SIG-M5 treated with dmso at 0.1 percent for 504 hours (cell line): ENCODE results near the gene ACIN1.

ENCODE experiments used
- DNase-seq: peaks from one replicate; lab custom pipeline; 2025; ENCODE audit not compliant: unreplicated experiment; lab: John Stamatoyannopoulos, UW

The ACIN1 gene

DNA sequence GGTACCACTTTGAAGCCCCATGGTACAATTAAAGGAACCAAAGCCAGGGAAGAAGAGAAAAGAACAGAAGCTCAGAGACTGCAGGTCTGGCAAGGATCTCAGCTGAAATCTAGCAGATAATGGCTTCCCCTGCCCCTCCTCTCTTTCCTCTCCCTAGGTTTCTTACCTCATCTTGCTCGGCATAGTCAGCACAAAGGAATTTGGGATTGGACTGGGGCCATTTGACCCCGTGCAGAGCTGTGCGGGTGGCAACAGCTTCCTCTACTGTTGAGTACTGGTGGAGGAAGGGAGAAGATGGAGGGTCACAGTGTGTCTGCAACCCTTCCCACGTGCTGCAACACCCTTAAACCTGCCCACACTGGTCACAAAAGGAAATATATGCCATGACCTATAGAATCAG, 32.9 kb downstream of the ACIN1 start:
- no peak for DNase-seq

GRCh38 chr14:23060536-23061260, 34.2 kb downstream of the ACIN1 start:
- DNase-seq = no peak

- no peak for DNase-seq
Measured at GRCh38 chr14:23058654-23059504, 36.1 kb downstream of the ACIN1 start.

GRCh38 chr14:23057757-23058653, 36.9 kb downstream of the ACIN1 start:
- DNase-seq = no peak

- DNase-seq = no peak
Measured at GRCh38 chr14:23056956-23057756, 37.8 kb downstream of the ACIN1 start, which contains the start of gene CDH24. TSS of gene CDH24 (minus strand) at chr14:23057520. CDS start at chr14:23055733, 1,787 bp downstream.

GRCh38 chr14:23056145-23056955, 38.6 kb downstream of the ACIN1 start:
- no peak for DNase-seq

- DNase-seq = no peak
Measured at GRCh38 chr14:23055621-23056144, 39.3 kb downstream of the ACIN1 start.

DNA sequence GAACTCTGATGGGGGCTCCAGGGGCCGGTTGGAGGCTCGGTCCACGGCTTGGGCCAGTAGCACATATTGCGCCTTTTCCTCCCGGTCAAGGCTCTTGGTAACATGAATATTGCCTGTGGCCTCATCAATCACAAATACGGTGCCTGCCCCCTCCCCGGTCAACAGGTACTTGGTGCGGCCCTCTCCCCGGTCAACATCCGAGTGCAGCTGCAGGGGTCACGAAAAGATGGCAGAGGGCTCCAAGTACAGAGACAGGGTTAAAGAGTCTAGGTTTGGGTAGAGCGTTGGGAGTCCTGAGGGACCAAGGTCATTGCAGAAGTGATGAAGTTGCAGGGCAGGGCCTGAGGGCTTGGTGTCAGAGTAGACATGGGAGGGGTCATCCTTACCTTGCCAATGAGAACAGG, 39.8 kb downstream of the ACIN1 start:
- no peak for DNase-seq

- DNase-seq = no peak
Measured at GRCh38 chr14:23054000-23054811, 40.7 kb downstream of the ACIN1 start.

DNA sequence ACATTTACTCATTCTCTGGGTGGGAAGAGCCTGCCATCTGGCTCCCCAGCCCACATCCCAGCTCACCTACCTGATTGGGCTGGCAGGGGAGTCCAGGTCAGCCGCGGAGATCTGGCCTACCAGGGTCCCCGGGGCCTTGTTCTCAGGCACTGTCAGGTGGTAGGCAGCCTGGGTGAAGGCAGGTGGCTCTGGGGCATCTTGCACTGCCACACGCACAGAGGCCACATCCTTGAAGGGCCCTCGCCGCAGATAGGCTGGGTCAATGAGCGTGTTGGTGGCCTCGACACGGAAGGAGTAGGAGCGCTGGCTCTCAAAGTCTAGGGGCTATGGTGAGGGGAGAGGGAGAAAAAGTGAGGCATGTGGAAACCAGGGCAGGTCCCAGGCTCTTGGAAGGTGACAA, 41.5 kb downstream of the ACIN1 start:
- no peak for DNase-seq

DNA sequence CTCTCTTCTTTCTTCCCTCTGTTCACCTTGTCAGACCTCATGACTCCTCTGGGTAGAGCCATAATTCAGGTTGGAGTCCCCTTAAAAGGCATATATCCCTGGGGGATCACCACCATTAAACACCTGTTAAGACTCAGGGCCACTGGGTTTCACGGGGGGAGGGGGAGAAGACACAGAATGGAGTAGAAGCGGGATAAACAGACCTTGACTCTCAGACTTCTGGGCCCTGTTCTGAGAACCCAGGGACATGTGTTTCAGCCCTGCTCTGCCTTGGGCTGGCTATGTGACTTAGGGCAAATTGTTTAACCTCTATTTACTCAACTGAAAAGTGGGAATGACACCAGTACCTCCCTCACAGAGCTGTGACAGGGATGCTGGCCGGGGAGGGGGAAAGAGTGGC, 42.3 kb downstream of the ACIN1 start:
- DNase-seq = no peak

DNA sequence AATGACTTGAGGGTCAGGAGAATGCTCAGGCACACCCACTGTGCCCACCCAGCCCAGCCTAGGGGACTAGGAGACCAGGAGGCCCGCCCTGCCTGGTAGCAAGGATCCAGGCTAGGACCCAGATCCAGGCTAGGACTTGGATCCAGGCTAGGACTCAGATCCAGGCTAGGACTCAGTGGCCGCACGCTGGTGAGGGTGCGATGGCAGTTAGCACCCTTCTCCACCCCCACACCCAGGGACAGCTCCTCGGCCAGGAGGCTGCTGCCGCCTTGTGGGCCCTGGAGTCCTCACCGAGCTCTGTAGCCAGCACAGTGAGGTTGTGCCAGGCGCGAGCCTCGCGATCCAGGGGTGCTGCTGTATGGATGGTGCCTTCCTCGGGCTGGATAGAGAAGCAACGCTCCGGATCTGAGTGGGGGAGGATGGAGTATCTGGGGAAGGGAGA, 42.7 kb downstream of the ACIN1 start:
- no peak for DNase-seq

DNA sequence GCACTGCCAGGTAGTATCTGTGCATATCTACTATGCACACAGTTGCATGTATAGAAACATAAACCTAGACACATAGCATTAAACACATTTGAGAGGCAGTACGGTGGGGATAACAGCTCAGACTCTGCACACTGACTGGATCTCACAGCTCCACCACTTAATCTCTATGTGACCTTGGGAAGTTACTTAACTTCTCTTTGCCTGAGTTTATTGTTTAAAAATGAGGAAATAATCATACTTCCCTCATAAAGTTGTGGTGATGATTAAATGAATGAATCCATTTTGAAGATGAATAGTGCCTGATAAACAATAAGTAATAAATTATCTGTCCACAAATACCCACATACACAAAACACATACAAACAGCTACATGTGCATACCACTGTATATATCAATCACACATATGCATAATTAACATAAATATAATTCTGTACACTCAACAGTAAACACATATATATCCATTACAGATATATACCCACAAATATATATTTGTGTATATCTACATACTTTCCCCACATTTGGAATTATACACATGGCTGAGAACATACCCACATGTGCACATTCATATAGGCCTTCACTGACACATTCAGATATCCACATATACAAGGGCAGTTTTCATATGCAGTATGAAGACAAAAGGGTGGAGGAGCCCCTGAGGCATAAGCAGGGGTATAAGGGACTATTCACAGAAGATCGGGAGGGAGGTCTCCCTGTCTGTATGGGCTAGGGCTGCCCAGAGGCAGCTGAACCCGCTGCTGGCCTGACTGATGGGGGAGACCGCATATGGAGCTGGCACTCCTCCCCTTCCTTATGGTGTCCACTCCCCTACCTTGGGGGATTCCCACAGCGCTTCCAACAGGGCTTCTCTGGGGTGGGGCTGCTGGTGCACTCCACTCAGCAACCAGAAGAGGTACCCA, 43.5 kb downstream of the ACIN1 start:
- DNase-seq = no peak

- DNase-seq = no peak
Measured at GRCh38 chr14:23049011-23049410, 45.9 kb downstream of the ACIN1 start.

DNA sequence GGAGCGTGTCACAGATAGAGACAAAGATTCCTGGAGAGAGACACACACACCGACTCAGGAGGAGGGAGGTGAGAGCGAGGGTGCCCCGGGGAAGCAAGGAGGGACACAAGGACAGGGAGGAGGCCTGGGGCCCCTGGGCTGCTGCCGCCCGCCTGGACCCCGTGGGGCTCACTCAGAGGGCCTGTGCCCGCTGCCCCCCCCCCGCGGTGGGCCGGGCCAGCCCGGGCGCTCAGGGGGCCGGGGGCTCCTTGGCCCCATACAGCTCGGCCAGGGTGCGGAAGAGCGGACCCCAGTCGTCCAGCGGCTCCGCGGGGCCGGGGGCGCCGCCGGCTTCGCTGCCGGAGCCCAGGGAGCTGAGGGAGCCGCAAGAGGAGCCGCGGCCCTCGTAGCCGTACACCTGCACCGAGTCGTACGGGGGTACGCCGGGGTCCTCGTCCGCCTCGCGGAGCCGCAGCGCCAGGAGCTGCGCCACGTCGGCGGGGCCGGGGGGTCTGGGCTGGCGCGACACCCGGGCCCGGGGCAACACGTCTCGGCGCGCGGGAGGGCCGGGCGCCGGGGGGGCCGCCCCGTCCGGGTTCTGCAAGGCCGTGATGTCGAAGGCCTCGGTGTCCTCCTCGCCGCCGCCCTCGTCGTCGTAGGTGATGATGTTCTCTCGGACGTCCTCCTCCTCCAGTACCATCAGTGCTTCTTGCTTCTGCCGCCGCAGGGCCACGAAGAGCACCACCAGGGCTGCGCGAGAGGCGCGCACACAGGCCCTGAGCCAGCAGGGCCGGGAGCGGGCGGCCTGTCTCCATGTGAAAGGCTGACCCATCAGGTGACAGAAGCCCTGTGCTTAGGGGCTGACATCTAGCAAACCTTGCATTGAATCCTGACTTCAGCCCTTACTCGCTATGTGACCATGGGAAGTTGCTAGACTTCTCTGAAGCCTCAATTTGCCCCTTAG, 46.9 kb downstream of the ACIN1 start:
- no peak for DNase-seq

- DNase-seq = no peak
Measured at GRCh38 chr14:23047034-23047634, 47.8 kb downstream of the ACIN1 start.
